HEK293T (cell line): Measurements from ENCODE around the gene MRPS2.

Experiments
- BHLHE40 ChIP-seq: fragments of 450-650 bp; IDR thresholded peaks from 2 replicates; pipeline ENCODE4 v1.6.1; 2016; ENCODE audit warnings: mild to moderate bottlenecking, moderate library complexity, borderline replicate concordance
- CTBP1 ChIP-seq: fragments of 450-650 bp; IDR thresholded peaks from 2 replicates; pipeline ENCODE4 v1.6.1; 2016; ENCODE audit warnings: borderline replicate concordance
- ELF4 ChIP-seq: fragments of 450-650 bp; IDR thresholded peaks from 2 replicates; pipeline ENCODE4 v1.6.1; 2017; ENCODE audit warnings: antibody characterized with exemption
- FOXK2 ChIP-seq: fragments of 450-650 bp; IDR thresholded peaks from 2 replicates; pipeline ENCODE4 v1.6.1; 2016; ENCODE audit warnings: mild to moderate bottlenecking
- LEF1 ChIP-seq: fragments of 450-650 bp; IDR thresholded peaks from 2 replicates; pipeline ENCODE4 v1.6.1; 2017; ENCODE audit warnings: mild to moderate bottlenecking, borderline replicate concordance
- NFRKB ChIP-seq: fragments of 450-650 bp; IDR thresholded peaks from 2 replicates; pipeline ENCODE4 v1.6.1; 2016; ENCODE audit warnings: mild to moderate bottlenecking, moderate library complexity

DNA sequence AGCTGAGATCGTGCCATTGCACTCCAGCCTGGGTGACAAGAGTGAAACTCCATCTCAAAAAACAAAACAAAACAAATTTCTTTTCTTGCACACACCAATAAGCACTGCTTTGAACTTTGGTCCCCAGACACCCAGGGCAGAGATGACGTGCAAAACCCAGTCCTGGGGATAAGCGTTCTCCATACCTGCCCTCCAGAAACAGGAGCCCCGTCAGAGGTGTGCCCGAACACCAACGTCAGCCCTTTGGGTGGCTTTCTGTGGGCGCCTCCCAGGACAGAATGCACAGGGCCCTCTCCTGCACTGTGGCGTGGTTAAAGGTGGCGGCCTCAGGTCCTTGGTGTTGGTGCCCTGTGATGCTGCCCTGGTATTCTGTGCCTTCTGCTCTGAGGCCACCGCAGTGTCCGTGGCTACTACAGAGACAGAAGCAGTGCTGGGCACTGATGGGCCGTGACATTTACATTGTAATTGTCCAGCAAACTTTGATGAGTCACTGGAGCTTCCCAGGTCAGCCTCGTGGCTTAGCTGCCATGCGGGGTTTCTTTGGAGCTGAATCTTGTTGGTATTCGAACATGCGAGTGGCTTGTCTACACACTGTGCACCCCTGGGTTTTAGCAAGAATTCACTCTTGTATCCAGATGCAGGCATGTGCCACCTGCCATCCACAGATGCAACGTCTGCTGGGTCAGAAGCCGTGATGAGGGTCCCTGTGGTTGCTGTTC, 11.1 kb upstream of the MRPS2 start:
- no peak for TF ChIP-seq BHLHE40
- TF ChIP-seq NFRKB = no peak
- no peak for TF ChIP-seq LEF1
- TF ChIP-seq FOXK2 = no peak
- no peak for TF ChIP-seq CTBP1
- no peak for TF ChIP-seq ELF4
